GM19455 (cell line): ENCODE data around the gene LRRC38.

Experiments
- ATAC-seq: cut with Tn5 transposase; IDR thresholded peaks from one replicate; pipeline ENCODE4 v1.9.1; 2021; ENCODE audit not compliant: unreplicated experiment

Gene LRRC38

GRCh38 chr1:13517193-13517812 is 3.5 kb upstream of the LRRC38 start:
- ATAC-seq, result no peak

DNA sequence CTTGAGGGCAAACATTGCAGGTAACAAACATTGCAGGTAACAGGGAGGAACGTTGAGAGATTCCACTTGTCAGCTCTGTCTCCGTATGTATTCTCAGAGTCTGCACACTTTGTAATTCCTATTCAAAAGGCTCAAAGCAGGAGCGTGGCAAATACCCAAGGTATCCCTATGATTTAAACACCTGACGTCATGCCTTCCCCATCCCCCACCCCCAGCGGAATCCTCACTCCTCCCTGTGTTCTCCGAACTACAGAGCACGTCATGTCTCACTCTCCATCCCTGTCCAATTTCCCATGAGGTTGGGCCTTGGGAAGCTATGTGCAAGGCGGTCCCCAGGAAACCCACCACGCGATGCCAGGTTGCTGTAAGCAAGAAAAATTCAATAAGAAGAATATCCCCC is 2.8 kb upstream of the LRRC38 start:
- ATAC-seq, result no peak

DNA sequence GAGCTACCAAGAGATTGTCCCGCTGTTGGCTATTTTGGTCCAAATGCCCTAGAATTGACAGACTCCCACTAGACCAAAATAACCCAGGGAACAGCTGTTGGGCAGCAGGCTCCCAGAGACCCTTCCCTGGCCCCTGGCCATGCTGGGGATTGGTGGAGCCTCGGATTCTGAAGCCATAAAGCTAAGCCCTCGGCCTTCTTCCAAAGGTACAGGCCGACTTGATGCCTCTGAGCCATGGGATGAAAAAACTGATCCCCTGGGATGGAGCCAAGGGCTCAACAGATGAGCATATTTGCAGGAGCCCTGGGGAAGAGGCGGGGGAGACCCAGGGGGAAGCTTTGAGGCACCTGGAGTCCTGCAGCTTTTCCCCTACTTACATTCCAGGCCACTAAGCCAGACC is 1.0 kb upstream of the LRRC38 start:
- ATAC-seq, result no peak

DNA sequence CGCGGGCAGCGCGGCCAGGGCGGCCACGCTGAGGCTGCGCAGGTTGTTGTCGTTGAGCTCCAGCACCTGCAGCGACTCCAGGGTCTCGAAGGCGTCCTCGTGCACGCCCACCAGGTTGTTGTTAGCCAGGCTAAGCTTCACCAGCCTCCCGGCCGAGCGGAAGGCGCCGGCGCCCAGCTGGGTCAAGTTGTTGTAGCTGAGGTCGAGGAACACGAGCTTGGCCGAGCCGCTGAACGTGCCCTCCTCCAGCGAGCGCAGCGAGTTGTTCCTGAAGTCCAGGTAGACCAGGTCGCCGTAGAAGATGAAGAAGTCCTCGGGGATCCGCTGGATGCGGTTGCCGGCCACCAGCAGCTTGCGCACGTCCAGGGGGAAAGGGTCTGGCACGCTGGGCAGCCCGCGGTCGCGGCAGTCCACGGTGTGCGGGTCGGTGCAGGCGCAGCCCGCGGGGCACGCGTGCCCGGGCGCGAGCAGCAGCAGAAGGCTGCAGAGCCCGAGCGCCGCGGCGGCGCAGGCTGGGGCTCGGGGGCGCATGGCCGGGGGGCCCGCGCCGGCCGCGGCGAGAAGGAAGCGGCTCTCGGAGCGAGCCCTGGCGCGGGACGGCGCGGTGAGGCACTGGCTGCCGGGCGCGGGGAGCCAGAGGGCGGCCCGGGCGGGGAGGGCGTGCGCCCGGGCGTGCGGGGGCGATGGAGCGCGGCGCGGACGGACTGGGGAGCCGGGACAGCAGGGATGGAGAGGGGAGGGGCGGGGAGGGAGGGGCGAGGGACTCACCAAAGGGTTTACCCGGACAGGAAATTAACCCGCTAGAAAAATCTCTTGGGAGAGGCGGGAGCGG is 524 bp downstream of the LRRC38 start:
- no peak for ATAC-seq

DNA sequence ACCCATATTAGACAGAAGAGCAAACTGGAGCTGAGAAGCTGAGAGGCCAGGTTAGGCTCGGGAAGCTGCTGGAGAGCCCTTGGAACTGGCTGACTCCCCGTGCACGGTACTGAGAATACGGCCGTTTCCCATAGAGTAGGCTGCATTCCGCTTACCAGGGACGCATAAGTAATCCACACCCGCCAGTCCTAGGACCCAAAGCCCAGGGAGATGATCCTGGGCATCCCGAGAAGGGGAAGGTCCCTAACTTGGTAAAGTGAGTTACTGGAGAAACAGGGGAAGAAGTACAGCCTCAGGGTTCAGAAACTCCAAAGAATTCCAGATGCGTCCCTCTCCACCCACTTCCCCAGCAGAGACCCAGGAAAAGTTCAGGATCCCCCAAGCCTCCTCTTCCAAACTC is 1.3 kb downstream of the LRRC38 start:
- no peak for ATAC-seq

GRCh38 chr1:13510499-13510898 is 3.3 kb downstream of the LRRC38 start:
- no peak for ATAC-seq

- no peak for ATAC-seq
Observed at GRCh38 chr1:13507075-13507474, 6.7 kb downstream of the LRRC38 start.

- no peak for ATAC-seq
Observed at GRCh38 chr1:13505020-13505419, 8.8 kb downstream of the LRRC38 start.

- no peak for ATAC-seq
Observed at GRCh38 chr1:13500806-13501205, 13.0 kb downstream of the LRRC38 start.

DNA sequence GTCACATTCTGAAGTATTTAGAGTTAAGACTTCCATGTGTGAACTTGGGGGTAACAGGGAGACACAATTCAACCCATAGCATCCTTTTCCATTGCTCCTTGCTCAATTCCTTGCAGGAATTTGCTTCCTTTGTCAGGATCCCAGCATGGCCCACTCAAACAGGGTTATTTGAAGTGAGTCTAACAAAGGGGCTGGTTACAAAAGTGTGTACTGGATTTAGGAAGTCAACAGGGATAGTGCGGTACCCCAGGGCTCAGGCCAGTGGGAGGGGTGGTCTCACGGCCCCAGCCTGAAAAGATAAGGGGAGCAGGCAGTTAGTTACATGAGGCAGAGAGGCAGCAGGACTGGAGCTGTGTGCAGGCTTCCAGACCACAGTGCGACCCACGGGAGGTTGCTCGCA is 14.4 kb downstream of the LRRC38 start:
- ATAC-seq, result no peak

DNA sequence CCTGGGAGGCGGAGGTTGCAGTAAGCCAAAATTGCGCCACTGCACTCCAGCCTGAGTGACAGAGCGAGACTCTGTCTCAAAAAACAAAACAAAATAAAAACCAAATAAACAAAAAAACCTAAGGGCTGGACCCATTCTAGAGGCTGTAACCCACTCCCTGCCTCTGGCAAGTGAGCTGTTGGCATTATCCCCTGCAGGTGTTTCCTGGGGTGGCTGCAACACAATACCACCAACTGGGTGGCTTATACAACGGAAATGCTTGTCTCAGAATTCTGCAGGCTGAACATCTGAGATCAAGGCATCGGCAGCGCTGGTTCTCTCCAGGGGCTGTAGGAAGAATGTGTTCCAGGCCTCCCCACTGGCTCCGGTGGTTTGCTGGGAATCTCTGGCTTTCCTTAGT is 15.2 kb downstream of the LRRC38 start:
- no peak for ATAC-seq

DNA sequence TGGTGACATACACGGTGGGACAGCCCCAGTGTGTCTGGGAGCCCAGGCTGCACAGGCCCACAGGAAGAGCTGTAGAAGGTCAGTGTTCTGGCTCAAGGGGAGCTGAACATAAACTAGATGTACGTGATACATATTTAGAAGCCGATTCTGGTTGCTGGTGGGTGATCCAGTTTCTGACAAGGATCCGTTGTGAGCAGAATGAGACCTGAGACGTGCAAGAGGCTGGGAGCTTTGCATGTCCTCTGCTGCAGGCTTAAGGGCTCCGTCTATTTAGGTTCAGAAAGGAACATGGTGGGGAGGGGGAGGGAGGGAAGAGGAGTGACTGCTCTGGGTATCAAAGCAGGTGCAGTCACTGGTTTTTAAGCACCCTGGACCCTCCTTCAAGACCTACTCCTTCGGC is 18.6 kb downstream of the LRRC38 start:
- ATAC-seq, result no peak

DNA sequence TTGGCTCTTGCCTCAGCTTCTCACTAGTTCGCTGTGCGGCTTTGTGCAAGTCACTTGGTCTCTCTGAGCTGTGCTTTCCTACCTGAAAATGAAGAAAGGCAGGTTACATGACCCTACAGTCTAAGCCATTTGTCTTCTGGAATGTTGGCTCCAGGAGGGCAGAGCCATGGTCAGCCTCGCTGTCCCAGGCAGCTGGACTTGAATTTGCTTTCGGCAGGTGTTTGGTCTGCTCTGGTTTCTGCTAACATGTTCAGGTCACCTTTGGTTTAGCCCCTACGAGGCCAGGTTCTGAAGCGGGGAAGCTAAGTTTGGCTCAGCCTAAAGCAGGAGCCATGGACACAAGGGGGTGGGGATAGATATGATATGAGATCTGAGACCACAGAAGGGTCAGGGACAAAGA is 19.1 kb downstream of the LRRC38 start:
- no peak for ATAC-seq

DNA sequence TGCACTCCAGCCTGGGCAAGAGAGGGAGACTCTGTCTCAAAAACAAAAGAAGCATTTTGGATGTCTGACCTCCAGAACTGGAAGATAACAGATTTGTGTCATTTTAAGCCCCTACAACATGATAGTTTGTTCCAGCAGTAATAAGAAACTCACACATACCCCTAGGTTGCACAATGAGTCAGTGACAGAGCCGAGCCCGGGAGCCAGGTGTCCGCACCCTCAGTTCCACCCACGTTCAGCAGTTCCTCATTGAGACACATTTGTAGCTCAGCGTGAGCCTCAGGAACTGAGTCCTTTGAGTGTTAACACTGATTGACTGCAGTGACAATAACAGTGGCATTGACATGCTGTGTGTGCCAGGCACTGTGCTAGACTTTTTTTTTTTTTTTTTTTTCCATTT is 19.8 kb downstream of the LRRC38 start:
- ATAC-seq, result peak; percentile 61

- ATAC-seq, result no peak
Observed at GRCh38 chr1:13492711-13493110, 21.1 kb downstream of the LRRC38 start.

DNA sequence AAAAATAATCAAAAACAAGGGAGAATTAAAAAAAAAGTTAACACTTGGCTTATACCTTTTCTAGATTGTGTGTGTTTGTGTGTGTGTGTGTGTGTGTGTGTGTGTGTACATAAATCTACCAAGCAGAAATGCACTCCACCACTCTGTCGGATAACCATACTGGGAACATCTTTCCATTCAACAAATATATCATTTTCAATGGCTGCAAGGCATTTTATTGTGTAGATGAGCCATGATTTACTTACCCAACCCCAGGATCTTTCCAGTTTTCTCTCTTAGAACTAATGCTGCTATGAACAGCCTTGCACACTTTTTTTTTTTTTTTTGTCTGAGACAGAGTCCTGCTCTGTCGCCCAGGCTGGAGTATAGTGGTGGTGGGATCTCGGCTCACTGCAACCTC is 25.8 kb downstream of the LRRC38 start:
- ATAC-seq, result no peak

- no peak for ATAC-seq
Observed at GRCh38 chr1:13487143-13487868, 26.5 kb downstream of the LRRC38 start.

DNA sequence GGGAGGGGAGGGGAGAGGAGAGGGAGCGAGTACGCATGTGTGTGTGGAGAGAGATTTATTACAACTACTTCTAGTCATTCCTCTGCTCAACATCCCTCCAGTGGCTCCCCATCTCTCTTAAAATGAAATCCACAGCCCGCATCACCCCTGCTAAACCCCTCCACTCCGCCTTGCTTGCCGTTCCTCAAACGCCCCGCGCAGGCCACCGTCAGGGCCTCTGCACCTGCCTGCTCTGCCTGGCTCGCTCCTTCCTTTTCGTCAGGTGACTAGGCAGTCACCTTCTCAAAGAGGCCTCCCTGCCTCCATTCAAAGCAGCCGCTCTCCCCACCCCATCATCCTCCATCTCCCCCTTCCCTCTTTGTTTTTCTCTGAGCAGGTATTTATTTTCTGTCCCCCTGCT is 29.9 kb downstream of the LRRC38 start:
- no peak for ATAC-seq

DNA sequence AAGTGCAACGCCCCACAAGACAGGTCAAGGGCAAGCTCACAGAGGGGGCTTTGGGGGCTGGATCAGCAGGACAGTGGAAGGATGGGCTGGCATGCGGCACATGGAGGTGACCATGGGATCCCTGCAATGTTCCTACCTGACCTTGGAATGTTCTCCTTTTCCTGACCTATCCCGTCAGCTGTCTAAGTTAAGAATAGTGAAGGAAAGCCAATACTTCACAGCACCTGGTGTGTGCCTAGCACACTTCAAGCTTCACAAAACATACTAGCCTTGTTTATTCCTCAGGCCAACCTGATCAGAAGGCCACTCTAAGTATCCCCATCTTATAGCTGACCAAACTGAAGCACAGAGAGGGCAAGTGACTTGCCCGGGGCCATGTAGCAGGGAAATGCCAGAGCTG is 31.2 kb downstream of the LRRC38 start:
- ATAC-seq, result no peak

DNA sequence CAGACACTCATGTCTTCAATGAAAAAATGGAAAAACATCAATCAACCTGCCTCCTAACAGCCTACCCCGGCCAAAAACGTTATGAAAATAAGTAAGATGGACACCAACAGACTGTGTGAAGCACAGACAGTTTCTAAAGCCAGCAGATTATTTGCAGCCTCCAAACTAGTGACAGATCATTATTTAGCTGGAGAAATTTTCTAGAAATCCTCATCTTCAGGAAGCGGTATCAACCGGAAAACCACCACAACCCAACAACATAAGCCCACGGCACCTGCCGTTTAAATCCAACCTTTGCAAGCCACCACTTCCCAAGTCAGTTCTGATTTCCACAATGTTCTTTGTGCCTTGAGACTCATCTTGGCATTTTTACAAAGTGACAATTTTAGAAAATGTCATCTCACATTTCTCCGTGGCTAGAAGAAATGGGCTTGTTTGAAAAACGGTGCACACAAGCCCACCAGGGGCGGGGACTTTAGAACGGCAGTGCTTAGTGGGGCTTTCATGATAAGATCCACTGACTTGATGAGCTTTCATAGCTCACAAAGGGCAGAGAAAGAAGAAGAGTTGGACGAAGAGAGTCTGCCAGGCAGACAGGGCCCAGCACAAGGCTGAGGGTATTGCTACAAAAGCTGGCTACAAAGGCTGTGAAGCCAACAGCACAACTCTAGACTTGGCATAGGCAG is 34.5 kb downstream of the LRRC38 start:
- no peak for ATAC-seq

- no peak for ATAC-seq
Observed at GRCh38 chr1:13478692-13479091, 35.1 kb downstream of the LRRC38 start.

DNA sequence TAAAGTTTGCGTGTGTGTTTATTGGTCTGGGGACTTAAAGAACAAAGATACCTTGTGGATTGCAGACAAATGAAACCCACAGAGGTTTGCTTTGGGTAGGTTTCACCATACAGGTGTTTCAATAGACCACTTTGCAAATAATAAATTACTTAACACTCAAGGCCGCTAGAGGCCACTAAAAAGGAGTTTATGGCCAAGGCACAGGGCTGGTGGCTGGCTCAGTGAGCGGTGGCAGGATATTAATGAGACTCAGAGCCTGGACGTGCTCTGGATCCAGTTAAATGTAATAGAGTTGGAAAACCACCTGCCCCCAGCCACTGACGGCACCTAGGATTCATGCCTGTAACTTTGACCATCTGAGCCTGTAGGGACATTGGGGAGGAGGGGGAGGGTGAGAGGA is 44.5 kb downstream of the LRRC38 start:
- no peak for ATAC-seq
